Ascending aorta (tissue), 2 donors: ENCODE data around the gene FUT6. TPM values are rescaled to one million over a fixed set of nuclear protein-coding genes. Genes with fewer than 3 reads are reported as not detected.

ENCODE experiments used
- DNase-seq, 2 donors: peaks; one replicate each; pipeline ENCODE4 v3.0.0-alpha.2; 2019; ENCODE audit warnings: low spot score in 2 of 2
- H3K27ac ChIP-seq, 2 donors: fragments of 200-600 bp; sonication (generic); one replicate each; pipeline ENCODE4 v1.5.1; 2016 to 2017; ENCODE audit warnings: mild to moderate bottlenecking in 1 of 2
- H3K27me3 ChIP-seq: fragments of 200-600 bp; sonication (generic); one replicate; pipeline ENCODE4 v1.5.1; 2017
- H3K36me3 ChIP-seq, 2 donors: fragments of 200-600 bp; sonication (generic); one replicate each; pipeline ENCODE4 v1.5.1; 2016
- H3K4me1 ChIP-seq, 2 donors: fragments of 200-600 bp; sonication (generic); one replicate each; pipeline ENCODE4 v1.5.1; 2016 to 2017; ENCODE audit warnings: mild to moderate bottlenecking in 1 of 2
- H3K4me3 ChIP-seq, 2 donors: fragments of 200-600 bp; sonication (generic); one replicate each; pipeline ENCODE4 v1.5.1; 2016 to 2017; ENCODE audit warnings: mild to moderate bottlenecking in 1 of 2
- H3K9me3 ChIP-seq, 2 donors: fragments of 200-600 bp; sonication (generic); one replicate each; pipeline ENCODE4 v1.5.1; 2016
- intact Hi-C: fragments of 100-400 bp; cut with DNase I; formaldehyde crosslinking; loops from one replicate; pipeline ENCODE4 v1.15.1; 2023
- total RNA-seq: library from RNA; depleted of rRNA; stranded (reverse); fragments of >200 nt; gene quantifications from one replicate; pipeline ENCODE4 v1.1.0, GENCODE V29; 2016
- TF ChIP-seq, protein P1 (sequence below), 3 experiments: fragments of 200-600 bp in 2 of 3; fragments of 450-650 bp in 1 of 3; sonication (generic) in 2 of 3; IDR thresholded peaks; one replicate each; pipeline ENCODE4 v1.5.1; 2016 to 2019; ENCODE audit warnings: antibody characterized with exemption in 3 of 3, mild to moderate bottlenecking in 1 of 3, moderate library complexity in 1 of 3

FUT6 gene
- total RNA-seq, 1 donor from 2014 or later: not detected

DNA sequence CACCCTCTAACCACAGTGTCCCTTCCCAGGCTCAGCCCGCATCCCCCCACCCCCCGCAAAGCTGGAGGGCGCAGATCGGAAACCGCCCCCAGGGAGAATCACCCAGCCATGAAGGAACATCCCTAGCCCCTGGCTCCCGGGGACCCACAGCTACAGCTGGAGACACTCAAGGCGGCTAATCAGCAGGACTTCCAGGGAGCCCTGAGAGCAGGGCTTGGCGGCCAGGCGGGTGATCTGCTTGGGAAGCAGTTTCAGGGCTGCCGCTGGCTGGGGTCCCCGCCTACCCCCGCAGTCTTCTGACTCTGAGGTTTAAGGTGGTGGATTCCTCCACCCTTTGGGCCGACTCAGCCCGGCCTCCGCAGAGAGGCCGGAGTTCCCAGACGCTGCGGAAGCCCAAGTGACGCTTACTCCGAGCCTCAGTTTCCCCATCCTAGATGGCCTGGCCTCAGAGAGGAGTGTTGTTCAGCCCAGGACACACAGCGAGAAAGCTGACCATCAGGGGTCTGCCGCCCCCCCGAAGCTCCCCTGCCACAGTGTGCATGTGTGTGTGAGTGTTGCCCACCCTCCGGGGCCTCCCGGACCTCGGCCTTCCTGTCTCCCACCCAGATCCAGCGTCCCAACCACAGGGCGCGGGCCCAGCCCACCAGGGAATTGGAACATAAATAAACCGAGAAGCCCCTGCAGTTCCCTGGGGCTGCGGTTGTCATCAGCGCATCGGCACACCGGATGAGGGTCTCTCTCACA, 9.8 kb downstream of the FUT6 start:
- H3K9me3 ChIP-seq: no peaks in the 10 kb centered on the region
- H3K27ac ChIP-seq: no peak overlapping the region
- no peak for DNase-seq
- H3K4me1 ChIP-seq: peaks cover 0 to 5% of the 10 kb centered on the region in 2 donors
- intact Hi-C loops: no loop called here
- H3K4me3 ChIP-seq: peak overlapping the region in 1 of 2 donors; percentile 61
- peaks cover 10% of the 10 kb centered on the region for H3K27me3 ChIP-seq
- TF ChIP-seq, protein P1, sequence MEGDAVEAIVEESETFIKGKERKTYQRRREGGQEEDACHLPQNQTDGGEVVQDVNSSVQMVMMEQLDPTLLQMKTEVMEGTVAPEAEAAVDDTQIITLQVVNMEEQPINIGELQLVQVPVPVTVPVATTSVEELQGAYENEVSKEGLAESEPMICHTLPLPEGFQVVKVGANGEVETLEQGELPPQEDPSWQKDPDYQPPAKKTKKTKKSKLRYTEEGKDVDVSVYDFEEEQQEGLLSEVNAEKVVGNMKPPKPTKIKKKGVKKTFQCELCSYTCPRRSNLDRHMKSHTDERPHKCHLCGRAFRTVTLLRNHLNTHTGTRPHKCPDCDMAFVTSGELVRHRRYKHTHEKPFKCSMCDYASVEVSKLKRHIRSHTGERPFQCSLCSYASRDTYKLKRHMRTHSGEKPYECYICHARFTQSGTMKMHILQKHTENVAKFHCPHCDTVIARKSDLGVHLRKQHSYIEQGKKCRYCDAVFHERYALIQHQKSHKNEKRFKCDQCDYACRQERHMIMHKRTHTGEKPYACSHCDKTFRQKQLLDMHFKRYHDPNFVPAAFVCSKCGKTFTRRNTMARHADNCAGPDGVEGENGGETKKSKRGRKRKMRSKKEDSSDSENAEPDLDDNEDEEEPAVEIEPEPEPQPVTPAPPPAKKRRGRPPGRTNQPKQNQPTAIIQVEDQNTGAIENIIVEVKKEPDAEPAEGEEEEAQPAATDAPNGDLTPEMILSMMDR (IDR thresholded peaks at IDR 0.05): no peak
- no peaks in the 10 kb centered on the region for H3K36me3 ChIP-seq

DNA sequence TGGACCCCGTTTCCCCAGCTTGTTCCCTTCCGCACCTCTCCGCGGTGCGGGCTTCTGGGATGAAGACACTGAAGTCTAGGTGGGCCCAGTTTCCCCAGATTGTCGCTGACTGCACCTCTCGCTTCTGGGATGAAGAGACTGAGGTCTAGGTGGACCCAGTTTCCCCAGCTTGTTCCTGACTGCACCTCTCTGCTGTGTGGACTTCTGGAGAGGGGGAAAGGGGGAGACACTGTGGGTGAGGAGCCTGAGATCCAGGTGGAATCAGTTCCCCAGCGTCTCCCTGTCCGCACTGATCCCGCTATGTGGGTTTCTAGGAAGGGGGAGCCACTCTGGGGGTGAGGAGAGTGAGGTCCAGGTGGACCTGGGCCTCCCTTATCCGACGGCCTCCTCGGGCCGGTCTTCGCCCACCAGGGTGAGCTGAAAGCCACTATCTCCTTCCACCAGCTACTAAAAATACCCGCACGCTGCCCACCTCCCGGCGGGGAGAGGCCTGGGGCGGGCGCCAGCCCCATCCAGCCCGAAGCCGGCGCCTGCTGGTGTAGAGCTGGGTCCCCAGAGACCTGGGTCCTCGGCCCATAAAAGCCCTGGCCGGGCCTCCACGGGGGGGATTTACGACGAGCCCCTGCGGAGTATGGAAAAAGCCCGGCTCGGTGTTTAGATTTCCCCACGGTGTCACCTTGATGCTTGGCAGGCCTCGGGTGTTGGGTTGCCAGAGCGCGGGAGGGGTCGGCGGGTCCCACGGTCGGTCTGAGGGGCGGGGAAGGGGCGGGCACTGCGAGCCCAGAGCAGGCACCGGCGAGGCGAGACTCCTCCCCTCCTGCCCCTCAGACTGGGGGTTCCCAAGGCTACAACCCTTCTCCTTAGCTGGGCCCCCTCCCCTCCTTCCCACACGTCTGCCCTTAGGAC, 10.6 kb downstream of the FUT6 start:
- Histone ChIP-seq H3K36me3 (no peaks in the 10 kb centered on the region), H3K27me3 (peaks cover 10% of the 10 kb centered on the region), H3K9me3 (no peaks in the 10 kb centered on the region), H3K27ac (peak overlapping the region in 1 of 2 donors; percentile 25), H3K4me3 (peak overlapping the region; percentile 54 to 61), H3K4me1 (peaks cover 0 to 5% of the 10 kb centered on the region in 2 donors)
- TF ChIP-seq, protein P1 (IDR thresholded peaks at IDR 0.05): no peak
- DNase-seq: no peak
- intact Hi-C loops: no loop called here

DNA sequence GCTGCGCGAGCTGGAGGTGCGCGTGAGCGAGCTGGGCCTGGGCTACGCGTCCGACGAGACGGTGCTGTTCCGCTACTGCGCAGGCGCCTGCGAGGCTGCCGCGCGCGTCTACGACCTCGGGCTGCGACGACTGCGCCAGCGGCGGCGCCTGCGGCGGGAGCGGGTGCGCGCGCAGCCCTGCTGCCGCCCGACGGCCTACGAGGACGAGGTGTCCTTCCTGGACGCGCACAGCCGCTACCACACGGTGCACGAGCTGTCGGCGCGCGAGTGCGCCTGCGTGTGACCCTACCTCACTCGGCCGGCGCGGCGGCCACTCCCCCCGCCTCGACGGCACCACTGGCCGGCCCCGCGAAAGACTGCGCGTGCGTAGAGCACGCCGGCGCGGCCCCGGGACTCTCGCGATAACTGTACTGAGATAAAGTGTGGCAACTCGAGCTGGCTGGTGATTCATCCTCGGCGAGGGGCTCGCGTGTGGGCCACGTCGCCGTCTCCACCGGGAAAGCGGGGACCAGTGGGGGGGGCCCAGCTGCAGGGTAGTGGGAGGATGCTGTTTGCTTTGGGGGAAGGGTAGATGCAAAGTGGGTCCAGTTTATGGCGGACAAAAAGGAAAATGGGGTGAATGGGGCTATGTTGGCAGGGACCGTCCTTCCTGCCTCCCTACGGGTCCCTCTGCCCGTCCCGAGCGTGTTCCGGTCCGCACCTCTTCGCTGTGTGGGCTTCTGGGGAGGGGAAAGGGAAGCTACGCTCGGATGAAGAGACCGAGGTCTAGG, 11.4 kb downstream of the FUT6 start:
- peaks cover 10% of the 10 kb centered on the region for H3K27me3 ChIP-seq

DNA sequence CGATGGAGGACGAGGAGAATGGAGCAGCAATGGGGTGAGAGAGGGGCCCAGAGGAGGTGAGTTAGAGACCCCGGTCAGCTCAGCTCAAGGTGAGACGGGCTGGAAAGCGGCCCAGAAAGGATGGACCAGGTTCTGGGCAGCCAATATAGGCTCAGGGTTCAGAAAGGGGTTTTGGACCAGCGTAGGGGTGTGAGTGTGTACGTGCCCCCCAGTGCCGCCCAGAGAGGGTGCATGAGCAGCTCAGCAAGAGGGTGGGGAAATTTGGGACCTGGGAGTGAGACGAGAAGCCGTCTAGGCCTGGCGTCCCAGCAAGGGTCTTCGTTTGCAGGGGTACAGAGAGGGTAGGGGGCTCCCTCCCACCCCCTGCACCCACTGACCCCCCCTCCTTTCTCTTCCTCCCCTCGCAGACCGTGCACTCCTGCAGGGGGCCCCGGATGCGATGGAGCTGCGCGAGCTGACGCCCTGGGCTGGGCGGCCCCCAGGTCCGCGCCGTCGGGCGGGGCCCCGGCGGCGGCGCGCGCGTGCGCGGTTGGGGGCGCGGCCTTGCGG, 12.1 kb downstream of the FUT6 start:
- TF ChIP-seq, protein P1 (IDR thresholded peaks at IDR 0.05): no peak

More for the DNA sequence above, 11.4 kb downstream of the FUT6 start:
- H3K27ac ChIP-seq: peak overlapping the region in 1 of 2 donors; percentile 25
- intact Hi-C loops: no loop called here
- H3K4me3 ChIP-seq: peak overlapping the region; percentile 54 to 61
- TF ChIP-seq, protein P1 (IDR thresholded peaks at IDR 0.05): no peak
- peak; percentile 49 to 91 for DNase-seq
- H3K9me3 ChIP-seq: no peaks in the 10 kb centered on the region
- H3K4me1 ChIP-seq: peaks cover 0 to 5% of the 10 kb centered on the region in 2 donors
- H3K36me3 ChIP-seq: no peaks in the 10 kb centered on the region

More for the DNA sequence above, 12.1 kb downstream of the FUT6 start:
- intact Hi-C loops: no loop called here
- H3K27me3 ChIP-seq: peaks cover 10% of the 10 kb centered on the region
- H3K36me3 ChIP-seq: no peaks in the 10 kb centered on the region
- H3K4me3 ChIP-seq: peak overlapping the region; percentile 54 to 61
- H3K27ac ChIP-seq: no peak overlapping the region
- no peak for DNase-seq
- H3K9me3 ChIP-seq: no peaks in the 10 kb centered on the region
- peaks cover 0 to 5% of the 10 kb centered on the region in 2 donors for H3K4me1 ChIP-seq
